HG03039 (cell line): ENCODE data around the gene PLLP.

Experiments
- ATAC-seq: cut with Tn5 transposase; IDR thresholded peaks from one replicate; pipeline ENCODE4 v1.9.1; 2021; ENCODE audit warnings: mild to moderate bottlenecking, moderate library complexity; ENCODE audit not compliant: unreplicated experiment

The PLLP gene

GRCh38 chr16:57303021-57303909, 18.8 kb upstream of the PLLP start:
- ATAC-seq = no peak

- ATAC-seq = no peak
These were observed 16.8 kb upstream of the PLLP start for GRCh38 chr16:57301126-57301817.

GRCh38 chr16:57300387-57301125, 16.1 kb upstream of the PLLP start:
- ATAC-seq = peak; percentile 70

- ATAC-seq = peak; percentile 43
These were observed 15.4 kb upstream of the PLLP start for GRCh38 chr16:57299719-57300386.

GRCh38 chr16:57299009-57299718, 14.7 kb upstream of the PLLP start:
- ATAC-seq = peak; percentile 7

GRCh38 chr16:57297856-57298255, 13.4 kb upstream of the PLLP start:
- ATAC-seq = no peak

- ATAC-seq = no peak
These were observed 5.2 kb upstream of the PLLP start for GRCh38 chr16:57289391-57290257.

- no peak for ATAC-seq
These were observed 907 bp upstream of the PLLP start for GRCh38 chr16:57285379-57285778.

- no peak for ATAC-seq
These were observed 486 bp upstream of the PLLP start for GRCh38 chr16:57284952-57285363.

GRCh38 chr16:57283959-57284208, 588 bp downstream of the PLLP start:
- no peak for ATAC-seq

- ATAC-seq = no peak
These were observed 1.1 kb downstream of the PLLP start for GRCh38 chr16:57283214-57283958.

- ATAC-seq = no peak
These were observed 1.8 kb downstream of the PLLP start for GRCh38 chr16:57282510-57283213.

GRCh38 chr16:57281791-57282190, 2.7 kb downstream of the PLLP start:
- no peak for ATAC-seq

- ATAC-seq = no peak
These were observed 4.5 kb downstream of the PLLP start for GRCh38 chr16:57279780-57280638.

- no peak for ATAC-seq
These were observed 6.0 kb downstream of the PLLP start for GRCh38 chr16:57278494-57278893.

- ATAC-seq = no peak
These were observed 6.9 kb downstream of the PLLP start for GRCh38 chr16:57277586-57277985.

GRCh38 chr16:57276596-57276995, 7.9 kb downstream of the PLLP start:
- no peak for ATAC-seq
